Neural cell (in vitro differentiated cells): Measurements from ENCODE around the gene MED8. TPM values are rescaled to one million over a fixed set of nuclear protein-coding genes. Genes with fewer than 3 reads are reported as not detected.

Experiments
- H2AFZ ChIP-seq: fragments of 200-600, 300-800 bp; sonication (generic), shearing (Covaris generic); 2 replicates; pipeline ENCODE4 v1.6.0; 2014; ENCODE audit warnings: low read depth, mild to moderate bottlenecking, antibody characterized with exemption, low read length, moderate library complexity
- H3F3A ChIP-seq: fragments of 200-600 bp; shearing (Covaris generic); 2 replicates; pipeline ENCODE4 v1.6.1; 2016; ENCODE audit warnings: mild to moderate bottlenecking, moderate library complexity, mixed read lengths, antibody characterized with exemption, low read length; ENCODE audit not compliant: insufficient read depth, poor library complexity, severe bottlenecking
- H3K27ac ChIP-seq: fragments of 200-600, 300-800 bp; sonication (generic), shearing (Covaris generic); 2 replicates; pipeline ENCODE4 v1.5.1; 2014; ENCODE audit warnings: mild to moderate bottlenecking, low read length, moderate library complexity
- H3K27me3 ChIP-seq: fragments of 300-800, 200-600 bp; sonication (generic), shearing (Covaris generic); 2 replicates; pipeline ENCODE4 v1.6.0; 2014; ENCODE audit warnings: mild to moderate bottlenecking, low read depth, low read length, moderate library complexity; ENCODE audit not compliant: insufficient read depth
- H3K36me3 ChIP-seq: fragments of 300-800, 200-600 bp; sonication (generic), shearing (Covaris generic); 2 replicates; pipeline ENCODE4 v1.5.1; 2014; ENCODE audit warnings: mild to moderate bottlenecking, antibody characterized with exemption, low read length, moderate library complexity; ENCODE audit not compliant: insufficient read depth
- H3K4me2 ChIP-seq: fragments of 300-800, 200-600 bp; sonication (generic), shearing (Covaris generic); 2 replicates; pipeline ENCODE4 v1.6.0; 2014; ENCODE audit warnings: mild to moderate bottlenecking, low read length
- H3K4me3 ChIP-seq: fragments of 300-800, 200-600 bp; sonication (generic), shearing (Covaris generic); 2 replicates; pipeline ENCODE4 v1.5.1; 2014; ENCODE audit warnings: mild to moderate bottlenecking, low read length, moderate library complexity
- H3K79me2 ChIP-seq: fragments of 200-600 bp; shearing (Covaris generic); replicated peaks from 2 replicates; pipeline ENCODE4 v1.6.0; 2014; ENCODE audit warnings: mild to moderate bottlenecking, low read length, moderate library complexity; ENCODE audit not compliant: insufficient read depth
- H3K9ac ChIP-seq: fragments of 300-800, 200-600 bp; sonication (generic), shearing (Covaris generic); 2 replicates; pipeline ENCODE4 v1.6.1; 2016; ENCODE audit warnings: mild to moderate bottlenecking, low read length, mixed read lengths
- H3K9me2 ChIP-seq: fragments of 200-600 bp; shearing (Covaris generic); 2 replicates; pipeline ENCODE4 v1.6.1; 2016; ENCODE audit warnings: mild to moderate bottlenecking, low read length, mixed read lengths; ENCODE audit not compliant: insufficient read depth
- H3K9me3 ChIP-seq: fragments of 200-600, 300-800 bp; sonication (generic), shearing (Covaris generic); 2 replicates; pipeline ENCODE4 v1.6.1; 2016; ENCODE audit warnings: mild to moderate bottlenecking, mixed run types, low read length, moderate library complexity, mixed read lengths
- H4K20me1 ChIP-seq: fragments of 200-600 bp; shearing (Covaris generic); 2 replicates; pipeline ENCODE4 v1.6.1; 2016; ENCODE audit warnings: mild to moderate bottlenecking, mixed run types; ENCODE audit not compliant: insufficient read depth
- CTCF ChIP-seq: fragments of 450-650 bp; IDR thresholded peaks from 2 replicates; pipeline ENCODE4 v1.5.1; 2014; ENCODE audit warnings: antibody characterized with exemption, mild to moderate bottlenecking, moderate library complexity; ENCODE audit not compliant: poor library complexity, severe bottlenecking
- EP300 ChIP-seq: fragments of 450-650 bp; conservative IDR thresholded peaks from 2 replicates; pipeline ENCODE4 v1.6.1; 2014; ENCODE audit warnings: antibody characterized with exemption, mild to moderate bottlenecking, moderate library complexity; ENCODE audit not compliant: poor library complexity, severe bottlenecking
- EZH2 ChIP-seq: fragments of 200-600, 300-800 bp; shearing (Covaris generic), sonication (generic); IDR thresholded peaks from 2 replicates; pipeline ENCODE4 v1.6.1; 2014; ENCODE audit warnings: antibody characterized with exemption, low read length, borderline replicate concordance, mild to moderate bottlenecking; ENCODE audit not compliant: insufficient read depth, poor library complexity, severe bottlenecking
- MXI1 ChIP-seq: fragments of 450-650 bp; conservative IDR thresholded peaks from 2 replicates; pipeline ENCODE4 v1.6.1; 2014; ENCODE audit warnings: antibody characterized with exemption, mild to moderate bottlenecking; ENCODE audit not compliant: poor library complexity, severe bottlenecking
- POLR2AphosphoS5 ChIP-seq: IDR thresholded peaks from 2 replicates; pipeline ENCODE4 v1.6.1; 2012
- RAD21 ChIP-seq: fragments of 450-650 bp; conservative IDR thresholded peaks from 2 replicates; pipeline ENCODE4 v1.6.1; 2014; ENCODE audit warnings: antibody characterized with exemption, mild to moderate bottlenecking, moderate library complexity
- REST ChIP-seq: IDR thresholded peaks from 2 replicates; pipeline ENCODE4 v1.6.1; 2012; ENCODE audit warnings: borderline replicate concordance
- SMC3 ChIP-seq: fragments of 450-650 bp; conservative IDR thresholded peaks from 2 replicates; pipeline ENCODE4 v1.6.1; 2014; ENCODE audit warnings: antibody characterized with exemption, mild to moderate bottlenecking, moderate library complexity; ENCODE audit not compliant: poor library complexity
- TAF1 ChIP-seq: IDR thresholded peaks from 2 replicates; pipeline ENCODE4 v1.6.1; 2012; ENCODE audit warnings: low read depth
- polyA plus RNA-seq: library from polyadenylated mRNA; depleted of rRNA; stranded (reverse); fragments of >200 nt; gene quantifications from 2 replicates; pipeline ENCODE4 v1.2.3, GENCODE V29; 2014

Gene MED8
- polyA plus RNA-seq, 1 donor from 2014 or later: 59.2 TPM

- no peak overlapping the region for H3K4me3 ChIP-seq
- H3K36me3 ChIP-seq: no peaks in the 10 kb centered on the region
- no peak overlapping the region for H3K27ac ChIP-seq
- no peaks in the 10 kb centered on the region for H3F3A ChIP-seq
- no peaks in the 10 kb centered on the region for H3K79me2 ChIP-seq
- H3K4me2 ChIP-seq: no peak overlapping the region
- no peaks in the 10 kb centered on the region for H3K9me3 ChIP-seq
- H4K20me1 ChIP-seq: no peaks in the 10 kb centered on the region
- H2AFZ ChIP-seq: no peak overlapping the region
- no peaks in the 10 kb centered on the region for H3K27me3 ChIP-seq
- TF ChIP-seq RAD21 (no peak), MXI1 (no peak), REST (no peak), EP300 (no peak), EZH2 (no peak), SMC3 (no peak), POLR2AphosphoS5 (no peak), CTCF (no peak), TAF1 (no peak)
- H3K9me2 ChIP-seq: no peaks in the 10 kb centered on the region
- no peak overlapping the region for H3K9ac ChIP-seq
Measured at GRCh38 chr1:43334453-43335205, 55.0 kb downstream of the MED8 start.

Other genes with a start within 250 kb of the MED8 start
- gene EBNA1BP2, start 217.5 kb downstream of the MED8 start, polyA plus RNA-seq: 100 and 102 TPM in 2 replicates
- gene CFAP57, start 217.5 kb downstream of the MED8 start, polyA plus RNA-seq: 0.17 and 0.30 TPM in 2 replicates
- not detected in 2 replicates for gene TMEM125, start 119.8 kb downstream of the MED8 start, polyA plus RNA-seq
- gene C1orf210, start 104.2 kb downstream of the MED8 start, polyA plus RNA-seq: not detected in 2 replicates
- gene TIE1, start 88.8 kb downstream of the MED8 start, polyA plus RNA-seq: not detected in 2 replicates
- gene MPL, start 52.0 kb downstream of the MED8 start, polyA plus RNA-seq: not detected in 2 replicates
- 2.8 and 5.7 TPM in 2 replicates for gene CDC20, start 30.8 kb downstream of the MED8 start, polyA plus RNA-seq
- gene ELOVL1, start 21.8 kb downstream of the MED8 start, polyA plus RNA-seq: 11.9 and 12.9 TPM in 2 replicates
- gene SZT2, start 99 bp upstream of the MED8 start, polyA plus RNA-seq: 6.6 and 6.7 TPM in 2 replicates
- gene HYI, start 64.1 kb upstream of the MED8 start, polyA plus RNA-seq: 14.8 and 20.2 TPM in 2 replicates
- gene PTPRF, start 141.1 kb upstream of the MED8 start, polyA plus RNA-seq: 66.6 and 95.1 TPM in 2 replicates